Measurements from ENCODE around the gene MT1A.

DNA sequence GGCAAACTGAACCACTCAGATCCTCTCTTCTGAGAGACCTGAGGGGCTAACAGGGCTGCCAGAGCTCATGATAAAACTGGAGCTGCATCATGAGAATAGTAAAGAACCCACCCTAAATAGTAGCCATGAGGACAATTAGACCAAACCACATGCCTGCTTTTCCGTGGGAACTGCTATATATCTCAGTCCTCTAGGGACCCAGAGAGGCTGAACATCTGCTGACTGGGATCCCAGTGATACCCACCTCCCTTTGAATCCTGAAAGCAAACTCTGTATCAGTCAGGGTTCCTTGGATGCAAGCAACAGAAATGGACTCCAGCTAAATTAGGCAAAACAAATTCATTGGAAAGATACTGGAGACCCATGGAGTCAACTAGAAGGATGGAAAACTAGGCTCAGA is 50.3 kb downstream of the MT1A start:
- TF ChIP-seq, protein P1, sequence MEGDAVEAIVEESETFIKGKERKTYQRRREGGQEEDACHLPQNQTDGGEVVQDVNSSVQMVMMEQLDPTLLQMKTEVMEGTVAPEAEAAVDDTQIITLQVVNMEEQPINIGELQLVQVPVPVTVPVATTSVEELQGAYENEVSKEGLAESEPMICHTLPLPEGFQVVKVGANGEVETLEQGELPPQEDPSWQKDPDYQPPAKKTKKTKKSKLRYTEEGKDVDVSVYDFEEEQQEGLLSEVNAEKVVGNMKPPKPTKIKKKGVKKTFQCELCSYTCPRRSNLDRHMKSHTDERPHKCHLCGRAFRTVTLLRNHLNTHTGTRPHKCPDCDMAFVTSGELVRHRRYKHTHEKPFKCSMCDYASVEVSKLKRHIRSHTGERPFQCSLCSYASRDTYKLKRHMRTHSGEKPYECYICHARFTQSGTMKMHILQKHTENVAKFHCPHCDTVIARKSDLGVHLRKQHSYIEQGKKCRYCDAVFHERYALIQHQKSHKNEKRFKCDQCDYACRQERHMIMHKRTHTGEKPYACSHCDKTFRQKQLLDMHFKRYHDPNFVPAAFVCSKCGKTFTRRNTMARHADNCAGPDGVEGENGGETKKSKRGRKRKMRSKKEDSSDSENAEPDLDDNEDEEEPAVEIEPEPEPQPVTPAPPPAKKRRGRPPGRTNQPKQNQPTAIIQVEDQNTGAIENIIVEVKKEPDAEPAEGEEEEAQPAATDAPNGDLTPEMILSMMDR (conservative IDR thresholded peaks at IDR 0.05) = no peak
- TF ChIP-seq ZFX (IDR thresholded peaks at IDR 0.05) = no peak
